Measurements from ENCODE around the gene FBN1. TPM values are rescaled to one million over a fixed set of nuclear protein-coding genes. Genes with fewer than 3 reads are reported as not detected.
A peak's percentile ranks its signal among the peaks of the same experiment; 100 is the strongest.

FBN1 gene
- total and polyA plus RNA-seq, 2 of the 13 experiments (the other 11 are each of a cell fraction or from before 2014, with no cell fraction given): 1.5 to 3.0 TPM

GRCh38 chr15:48646331-48646730 is 822 bp upstream of the FBN1 start (continued):
- TF ChIP-seq ZNF841 (CRISPR knock-in tag; IDR thresholded peaks at IDR 0.05; ENCODE audit: borderline replicate concordance) (no peak), ZNF552 (CRISPR knock-in tag; IDR thresholded peaks at IDR 0.05; ENCODE audit: borderline replicate concordance) (no peak)

GRCh38 chr15:48644827-48645557 is 517 bp downstream of the FBN1 start:
- BruUV-seq (replicated peaks): no TSS peak
- H3K9ac ChIP-seq (ENCODE audit: insufficient read depth, low read depth, low read length): no peak overlapping the region
- H3K79me2 ChIP-seq (ENCODE audit: insufficient read depth, low read length): no peaks in the 10 kb centered on the region
- DNase-seq (ENCODE audit: low spot score) (no peak), ATAC-seq (peak; percentile 69), FAIRE-seq (no peak)
- H3K4me1 ChIP-seq (ENCODE audit: insufficient read depth, low read length): no peaks in the 10 kb centered on the region
- WGBS (ENCODE audit: low lambda C conversion rate): 5% methylated on average over 14 of the region's 79 CpGs
- H3K4me3 ChIP-seq (replicated peaks in 1 of 3; ENCODE audit: insufficient read depth in 1 of 3, low read depth in 2 of 3, low read length in 3 of 3): peak overlapping the region; percentile 63 to 74 (median 64)
- peak overlapping the region; percentile 72 for H3K4me2 ChIP-seq (ENCODE audit: low read depth, low read length)
- no peaks in the 10 kb centered on the region for H3K36me3 ChIP-seq (replicated peaks in 1 of 2; ENCODE audit: control insufficient read depth in 1 of 2, insufficient read depth in 2 of 2, low read length in 2 of 2)
- in situ Hi-C loops (cut with HindIII; ENCODE audit: extremely low pct_ligation_motif_present, low pct_unique_long_range_greater_than_20kb): no loop called here
- no peaks in the 10 kb centered on the region for H3K9me3 ChIP-seq (ENCODE audit: low read length)
- ChIA-PET CTCF (ENCODE audit: low intra/inter-chr PET ratio, low total read pairs) (no interaction called here), POLR2A (no interaction called here)
- intact Hi-C loops (cut with micrococcal nuclease; ENCODE audit: unreplicated experiment): loop anchor here (5.0 to 10.0 kb wide), 2 partner anchors 160 to 288 kb away; no protein-coding TSS in a partner anchor
- H3K27me3 ChIP-seq (ENCODE audit: control insufficient read depth in 1 of 2, insufficient read depth in 2 of 2, low read length in 2 of 2): peaks cover 2 to 29% of the 10 kb centered on the region in 2 experiments
- H4K20me1 ChIP-seq (ENCODE audit: insufficient read depth, low read length): no peaks in the 10 kb centered on the region
- H3K27ac ChIP-seq (ENCODE audit: extremely low read length, insufficient read depth, low read length): no peak overlapping the region
- no peak overlapping the region for H2AFZ ChIP-seq (ENCODE audit: low read length)
- no peak for TF ChIP-seq ZNF260 (CRISPR knock-in tag; IDR thresholded peaks at IDR 0.05; ENCODE audit: borderline replicate concordance, low read depth)
- peak; percentile 95 for TF ChIP-seq ZNF800 (CRISPR knock-in tag; IDR thresholded peaks at IDR 0.05)
- no peak for TF ChIP-seq ZEB1 (IDR thresholded peaks at IDR 0.05; ENCODE audit: insufficient replicate concordance, low read depth)
- TF ChIP-seq UBTF (CRISPR knock-in tag; IDR thresholded peaks at IDR 0.05): 0 out of 2 replicates have a peak, but pooled peaks have one; percentile 32
- no peak for TF ChIP-seq MEF2D (CRISPR knock-in tag; IDR thresholded peaks at IDR 0.05)
- TF ChIP-seq TMF1 (CRISPR knock-in tag; IDR thresholded peaks at IDR 0.05; ENCODE audit: low read depth): 0 out of 2 replicates have a peak, but pooled peaks have one; percentile 39
- no peak for TF ChIP-seq ZNF121 (CRISPR knock-in tag; IDR thresholded peaks at IDR 0.05)
- TF ChIP-seq ZNF564 (CRISPR knock-in tag; IDR thresholded peaks at IDR 0.05): no peak
- no peak for TF ChIP-seq SNRNP70 (IDR thresholded peaks at IDR 0.05; ENCODE audit: low read depth, low read length)
- TF ChIP-seq HDAC6 (IDR thresholded peaks at IDR 0.05; ENCODE audit: low read depth, low read length): peak; percentile 88; the same call in 1 of the 2 replicates
- TF ChIP-seq MYPOP (CRISPR knock-in tag; IDR thresholded peaks at IDR 0.05): peak; percentile 99
- TF ChIP-seq RBAK (CRISPR knock-in tag; IDR thresholded peaks at IDR 0.05): no peak
- TF ChIP-seq HNRNPLL (IDR thresholded peaks at IDR 0.05; ENCODE audit: low read depth, low read length, poor library complexity, severe bottlenecking): peak; percentile 58
- TF ChIP-seq ARID2 (CRISPR knock-in tag; IDR thresholded peaks at IDR 0.05; ENCODE audit: borderline replicate concordance): no peak
- peak; percentile 21; the same call in 1 of the 2 replicates for TF ChIP-seq KDM2A (CRISPR knock-in tag; IDR thresholded peaks at IDR 0.05; ENCODE audit: borderline replicate concordance, low read depth)
